HG03469 (cell line): ENCODE results near the gene GTF3A.

ENCODE experiments used
- ATAC-seq: cut with Tn5 transposase; IDR thresholded peaks from one replicate; pipeline ENCODE4 v1.9.1; 2021; ENCODE audit warnings: mild to moderate bottlenecking, moderate library complexity, moderate number of reproducible peaks; ENCODE audit not compliant: unreplicated experiment

Gene GTF3A

GRCh38 chr13:27446986-27447583 is 22.7 kb downstream of the GTF3A start:
- ATAC-seq: no peak

- no peak for ATAC-seq
Measured at GRCh38 chr13:27448308-27448707, 23.9 kb downstream of the GTF3A start.

- ATAC-seq: no peak
Measured at GRCh38 chr13:27449081-27449603, 24.7 kb downstream of the GTF3A start.

GRCh38 chr13:27449936-27450828 is 25.8 kb downstream of the GTF3A start, which contains the start of gene MTIF3:
MTIF3 (minus strand) TSS chr13:27450564; CDS start chr13:27440448, 10,116 bp downstream.
- ATAC-seq: peak; percentile 69

GRCh38 chr13:27450921-27451471 is 26.6 kb downstream of the GTF3A start:
- ATAC-seq: no peak

- no peak for ATAC-seq
Measured at GRCh38 chr13:27455331-27455855, 31.0 kb downstream of the GTF3A start.

- ATAC-seq: no peak
Measured at GRCh38 chr13:27461940-27462584, 37.6 kb downstream of the GTF3A start.

GRCh38 chr13:27463500-27463899 is 39.1 kb downstream of the GTF3A start:
- no peak for ATAC-seq

- ATAC-seq: no peak
Measured at GRCh38 chr13:27465611-27466010, 41.2 kb downstream of the GTF3A start.

- ATAC-seq: no peak
Measured at GRCh38 chr13:27466513-27466912, 42.1 kb downstream of the GTF3A start.

- ATAC-seq: no peak
Measured at GRCh38 chr13:27470075-27470820, 45.8 kb downstream of the GTF3A start.

- ATAC-seq: no peak
Measured at GRCh38 chr13:27472441-27472840, 48.0 kb downstream of the GTF3A start.

GRCh38 chr13:27472941-27473340 is 48.5 kb downstream of the GTF3A start:
- ATAC-seq: no peak

- no peak for ATAC-seq
Measured at GRCh38 chr13:27474751-27475268, 50.4 kb downstream of the GTF3A start.

GRCh38 chr13:27476943-27477703 is 52.7 kb downstream of the GTF3A start:
- ATAC-seq: peak; percentile 58

GRCh38 chr13:27481766-27482165 is 57.3 kb downstream of the GTF3A start:
- ATAC-seq: no peak

- peak; percentile 88 for ATAC-seq
Measured at GRCh38 chr13:27482983-27483382, 58.6 kb downstream of the GTF3A start.

- ATAC-seq: no peak
Measured at GRCh38 chr13:27483421-27483820, 59.0 kb downstream of the GTF3A start.
